Kidney tubule cell (primary cell): ENCODE data around the gene AMER2.

Source experiments
- DNase-seq: peaks from one replicate; pipeline ENCODE4 v3.0.0-alpha.2; 2018; ENCODE audit warnings: low spot score

Gene AMER2, protein sequence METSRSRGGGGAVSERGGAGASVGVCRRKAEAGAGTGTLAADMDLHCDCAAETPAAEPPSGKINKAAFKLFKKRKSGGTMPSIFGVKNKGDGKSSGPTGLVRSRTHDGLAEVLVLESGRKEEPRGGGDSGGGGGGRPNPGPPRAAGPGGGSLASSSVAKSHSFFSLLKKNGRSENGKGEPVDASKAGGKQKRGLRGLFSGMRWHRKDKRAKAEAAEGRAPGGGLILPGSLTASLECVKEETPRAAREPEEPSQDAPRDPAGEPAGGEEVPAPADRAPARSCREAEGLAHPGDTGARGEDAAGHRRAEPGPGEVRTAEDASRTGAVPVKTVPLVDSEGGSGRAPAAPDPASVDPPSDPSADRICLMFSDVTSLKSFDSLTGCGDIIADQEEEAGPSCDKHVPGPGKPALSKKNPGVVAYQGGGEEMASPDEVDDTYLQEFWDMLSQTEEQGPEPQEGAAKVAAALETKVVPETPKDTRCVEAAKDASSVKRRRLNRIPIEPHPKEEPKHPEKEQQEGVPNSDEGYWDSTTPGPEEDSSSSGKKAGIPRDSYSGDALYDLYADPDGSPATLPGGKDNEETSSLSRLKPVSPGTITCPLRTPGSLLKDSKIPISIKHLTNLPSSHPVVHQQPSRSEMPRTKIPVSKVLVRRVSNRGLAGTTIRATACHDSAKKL

DNA sequence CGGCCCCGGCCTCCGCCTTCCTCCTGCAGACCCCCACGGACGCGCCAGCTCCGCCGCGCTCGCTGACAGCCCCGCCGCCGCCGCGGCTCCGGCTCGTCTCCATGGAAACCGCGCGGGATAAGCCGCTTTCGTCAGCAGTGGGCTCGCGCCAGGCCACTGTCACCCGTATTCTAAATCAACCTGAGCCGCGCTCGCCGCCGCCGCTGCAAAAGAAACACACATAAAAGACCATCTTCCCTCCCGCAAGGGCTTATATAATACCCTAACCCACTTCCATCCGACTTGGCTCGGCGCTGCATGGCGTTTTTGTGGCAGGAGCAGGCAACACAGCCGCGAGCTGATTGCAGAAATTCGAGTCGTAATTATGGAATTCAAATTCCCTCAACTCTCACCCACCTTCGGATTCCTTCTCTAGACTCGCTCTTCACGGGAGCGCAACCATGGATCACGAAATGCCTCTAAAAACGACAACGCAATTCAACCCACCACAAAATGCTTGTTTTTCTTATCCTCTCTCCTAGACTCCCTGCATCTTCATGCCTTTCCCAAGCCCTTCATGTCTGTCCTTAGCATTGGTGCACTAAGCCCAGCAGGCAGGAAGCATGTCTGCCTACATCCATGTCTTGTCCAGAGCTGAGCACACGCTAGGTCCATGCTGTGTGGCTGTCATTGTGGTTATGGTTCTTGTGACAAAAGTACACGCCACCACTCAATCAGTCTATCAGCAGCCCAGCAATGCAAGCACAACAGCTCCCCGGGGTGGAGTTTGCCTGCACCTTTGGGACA lies at the start of gene AMER2:
TSS of gene AMER2 (minus strand) at position 772 of the 786 bp plus-strand sequence. CDS start at position 103, 669 bp downstream.
- DNase-seq = no peak

DNA sequence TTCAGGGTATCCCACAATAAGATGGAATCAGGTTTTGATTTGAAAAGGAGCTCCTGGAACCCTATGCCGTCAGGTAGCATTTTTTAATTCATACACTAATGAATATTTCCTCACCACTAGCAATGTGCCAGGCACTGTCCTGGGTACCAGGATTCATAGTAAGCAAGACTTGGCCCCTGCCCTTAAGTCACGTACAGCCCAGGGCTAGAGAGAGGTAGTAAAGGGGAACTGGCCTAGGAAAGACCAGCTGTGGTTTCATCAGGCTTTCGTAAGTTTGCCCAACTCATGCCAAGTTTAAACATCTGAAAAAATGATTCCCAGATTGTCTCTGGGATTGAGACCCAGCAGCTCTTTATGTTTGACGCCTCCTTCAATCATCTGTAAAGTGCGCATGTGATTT lies 45.9 kb upstream of the AMER2 start:
- DNase-seq = no peak

DNA sequence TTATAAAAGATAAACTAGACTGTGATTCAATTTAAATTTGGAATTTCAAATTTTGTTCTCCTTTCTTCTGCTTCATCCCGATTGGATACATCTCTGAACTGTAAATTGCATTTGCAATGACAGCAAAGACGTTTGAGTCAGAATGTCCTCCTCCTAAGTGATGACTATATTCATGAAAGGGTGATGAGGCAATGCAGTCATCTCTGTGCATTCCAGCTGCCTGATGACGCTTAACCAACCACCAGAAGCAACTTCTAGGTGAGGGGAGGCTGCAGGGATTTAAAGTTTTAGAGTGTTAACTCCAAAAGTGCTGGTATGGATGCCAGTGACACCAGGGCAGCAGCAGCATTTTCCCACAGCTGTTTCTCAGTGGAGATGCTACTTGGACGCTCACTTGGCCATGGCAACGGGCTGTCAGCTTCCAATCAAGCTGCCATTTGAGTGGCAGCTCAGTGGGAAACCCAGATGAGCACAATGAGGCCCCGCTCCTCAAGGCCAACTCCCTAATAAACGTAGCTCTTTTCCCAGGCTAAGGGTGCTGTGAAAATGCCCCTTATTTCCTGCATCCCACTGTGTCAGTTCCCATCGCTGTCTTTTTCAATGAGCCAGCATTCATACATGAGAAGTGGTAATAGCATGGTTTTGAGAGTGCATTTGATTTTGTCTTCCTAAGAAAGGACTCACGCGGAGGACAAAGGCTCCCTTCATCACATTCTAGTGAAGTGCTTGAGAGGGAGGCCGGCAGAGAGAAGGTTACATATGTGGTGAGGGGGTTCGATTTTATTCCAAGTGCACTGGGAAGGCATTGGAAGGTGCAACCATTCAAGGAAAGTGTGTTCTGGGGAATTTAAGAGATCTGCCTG lies 45.2 kb upstream of the AMER2 start:
- peak; percentile 90 for DNase-seq

GRCh38 chr13:25215253-25215575 lies 43.1 kb upstream of the AMER2 start:
- DNase-seq = peak; percentile 71

DNA sequence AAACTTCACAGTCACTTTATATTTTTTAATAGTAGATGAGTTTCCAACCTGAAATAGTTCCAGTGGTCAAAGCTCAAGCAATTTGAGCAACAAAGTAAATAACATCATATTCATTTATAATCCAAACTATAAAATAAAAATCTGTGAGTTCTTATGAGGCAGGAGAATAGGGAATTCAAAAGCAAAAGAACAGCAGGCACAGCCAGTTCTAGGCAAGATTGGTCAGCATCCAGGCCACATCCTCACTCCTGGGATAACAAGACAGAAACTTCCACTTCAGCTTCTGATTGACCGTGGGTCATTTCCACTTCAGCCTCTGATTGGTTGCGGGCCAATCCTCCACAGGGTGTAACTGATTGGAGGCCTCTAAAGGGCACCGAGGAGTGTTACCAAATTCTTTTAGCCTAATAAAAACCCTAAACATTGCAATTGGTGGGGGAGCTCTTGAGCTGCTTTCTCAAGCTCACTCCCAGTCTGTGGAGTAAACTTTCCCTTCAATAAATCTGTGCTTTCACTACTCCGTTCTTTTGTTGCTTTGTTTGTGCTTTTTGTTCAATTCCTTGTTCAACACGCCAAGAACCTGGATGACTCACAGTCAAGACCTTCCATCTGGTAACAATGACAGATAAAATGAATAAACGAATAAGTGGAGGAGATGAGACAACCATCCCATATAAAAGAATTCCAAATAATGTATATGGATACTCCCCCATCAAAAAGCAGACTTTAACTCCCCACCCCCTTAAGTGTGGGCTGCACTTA lies 42.6 kb upstream of the AMER2 start:
- peak; percentile 60 for DNase-seq

DNA sequence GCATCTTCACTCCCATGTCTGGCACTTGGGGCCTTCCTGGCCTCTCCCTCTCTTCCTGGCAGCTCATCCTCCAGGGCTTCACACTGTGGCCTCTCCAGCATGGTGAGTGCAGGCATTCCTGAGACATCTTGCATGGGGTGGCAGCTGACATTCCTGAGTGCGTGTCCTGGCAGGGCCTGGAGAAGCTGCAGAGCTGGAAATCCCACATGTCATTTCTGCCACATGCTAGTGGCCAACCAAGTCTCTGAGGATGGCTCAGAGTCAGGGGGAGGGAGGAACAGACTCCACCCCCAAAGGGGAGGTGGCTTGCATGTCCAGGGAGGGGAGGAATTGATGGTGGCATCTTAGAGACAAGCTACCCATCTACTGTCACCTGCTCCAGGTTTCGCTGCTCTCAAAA lies 41.6 kb upstream of the AMER2 start:
- peak; percentile 76 for DNase-seq

GRCh38 chr13:25210842-25211569 lies 38.9 kb upstream of the AMER2 start:
- no peak for DNase-seq

GRCh38 chr13:25207291-25207810 lies 35.3 kb upstream of the AMER2 start:
- no peak for DNase-seq

- no peak for DNase-seq
Measured at GRCh38 chr13:25204863-25205262, 32.8 kb upstream of the AMER2 start.

DNA sequence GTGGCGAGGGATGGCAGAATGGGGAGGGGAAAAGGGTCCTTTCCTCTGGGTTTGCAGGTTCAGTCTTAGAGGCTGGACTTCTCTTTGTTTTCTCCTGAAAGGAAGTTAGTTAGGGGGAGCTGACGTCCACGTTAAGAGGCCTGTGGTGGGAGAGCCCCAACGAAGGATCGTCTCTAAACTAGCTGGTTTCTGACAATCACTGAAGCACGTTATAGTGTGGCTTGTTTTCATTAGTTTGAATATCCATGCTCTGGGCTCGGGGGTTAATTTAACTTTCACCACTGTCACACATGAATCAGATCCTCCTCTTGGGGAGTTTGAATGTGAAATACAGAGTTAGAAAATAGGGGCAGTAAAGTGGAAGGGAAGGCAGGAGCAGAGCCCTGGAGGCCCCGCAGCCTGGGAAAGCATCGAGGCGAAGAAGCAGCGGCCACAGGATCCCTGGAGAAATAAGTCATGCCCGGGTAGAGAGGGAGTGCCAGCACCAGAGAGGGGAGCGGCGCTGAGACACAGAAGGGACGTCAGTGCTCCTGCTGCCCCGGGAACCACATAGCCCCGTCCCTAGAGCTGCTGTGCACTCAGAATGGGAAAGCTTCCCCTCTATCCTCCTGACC lies 31.1 kb upstream of the AMER2 start:
- peak; percentile 59 for DNase-seq

GRCh38 chr13:25200783-25201182 lies 28.7 kb upstream of the AMER2 start:
- no peak for DNase-seq

DNA sequence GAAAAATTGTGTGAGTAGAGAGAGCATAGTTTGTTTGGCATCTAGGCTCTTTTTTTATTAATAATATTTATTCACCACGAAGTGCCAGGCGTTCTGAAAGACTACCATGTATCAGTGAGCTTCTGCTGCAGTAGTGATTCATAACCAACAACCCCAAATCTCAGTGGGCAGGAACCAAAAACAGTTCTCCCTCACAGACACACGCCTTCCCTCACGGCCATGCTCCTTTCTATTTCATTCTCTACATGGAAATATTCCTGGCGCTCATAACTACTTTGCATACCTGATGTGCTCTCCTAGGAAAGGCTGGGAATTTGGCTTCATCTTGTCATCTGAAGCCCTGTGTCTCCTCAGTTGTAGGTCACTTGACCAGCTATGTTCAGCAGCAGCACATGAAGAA lies 26.6 kb upstream of the AMER2 start:
- no peak for DNase-seq

- peak; percentile 46 for DNase-seq
Measured at GRCh38 chr13:25196971-25197370, 24.9 kb upstream of the AMER2 start.

DNA sequence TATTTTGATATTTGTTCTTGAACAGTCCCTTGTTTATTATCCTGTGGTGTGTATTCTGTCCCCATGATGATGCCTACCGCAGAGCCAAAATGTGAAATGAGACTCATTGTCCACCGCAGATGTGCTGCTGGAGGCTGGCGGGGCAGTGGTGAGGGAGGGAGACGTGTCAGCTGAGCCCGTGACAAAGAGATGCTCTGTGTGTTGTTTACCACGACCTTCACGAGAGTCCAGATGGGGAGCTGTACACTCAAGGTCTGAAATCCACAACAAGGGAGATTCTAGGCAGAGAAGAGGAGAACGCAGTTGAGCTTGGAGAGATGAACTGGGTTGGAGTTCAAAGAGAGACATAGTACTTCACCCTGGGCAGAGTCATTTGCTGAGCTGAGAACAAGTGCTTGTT lies 20.8 kb upstream of the AMER2 start:
- DNase-seq = no peak

GRCh38 chr13:25192489-25192888 lies 20.4 kb upstream of the AMER2 start:
- no peak for DNase-seq

GRCh38 chr13:25192052-25192451 lies 20.0 kb upstream of the AMER2 start:
- DNase-seq = no peak

GRCh38 chr13:25190771-25191170 lies 18.7 kb upstream of the AMER2 start:
- no peak for DNase-seq

GRCh38 chr13:25190256-25190655 lies 18.2 kb upstream of the AMER2 start:
- DNase-seq = no peak

GRCh38 chr13:25187596-25187995 lies 15.5 kb upstream of the AMER2 start:
- DNase-seq = no peak

DNA sequence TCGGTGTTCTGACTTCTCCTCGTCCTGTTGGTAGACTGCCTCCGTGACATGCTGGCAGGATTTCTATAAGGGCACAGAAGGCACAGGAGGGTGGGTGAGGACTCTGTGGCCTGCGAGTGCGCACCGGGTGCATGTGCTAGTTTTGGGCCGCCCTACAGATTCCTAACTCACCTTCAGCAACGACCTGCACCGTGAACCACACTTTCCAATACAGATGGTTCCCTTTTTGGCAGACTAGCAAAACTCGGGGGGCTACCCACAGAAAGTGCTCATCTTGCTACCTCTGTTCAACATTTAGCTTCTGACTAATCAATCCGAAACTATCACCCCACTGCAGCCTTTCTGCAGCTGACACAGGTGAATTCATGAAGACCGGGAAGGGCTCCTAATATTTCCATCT lies 14.1 kb upstream of the AMER2 start:
- no peak for DNase-seq
